Endodermal cell (in vitro differentiated cells): Measurements from ENCODE around the gene EVL. TPM values are rescaled to one million over a fixed set of nuclear protein-coding genes. Genes with fewer than 3 reads are reported as not detected.

ENCODE experiments used
- DNase-seq: peaks from one replicate; pipeline ENCODE4 v3.0.0-alpha.2; 2017
- H3K27ac ChIP-seq: 2 replicates; pipeline ENCODE4 v1.5.1; 2013; ENCODE audit warnings: mild to moderate bottlenecking, low read depth, low read length, moderate library complexity
- H3K27me3 ChIP-seq: 2 replicates; pipeline ENCODE4 v1.6.1; 2013; ENCODE audit warnings: mild to moderate bottlenecking, low read length, moderate library complexity; ENCODE audit not compliant: insufficient read depth, control insufficient read depth, poor library complexity, severe bottlenecking
- H3K36me3 ChIP-seq: 2 replicates; pipeline ENCODE4 v1.7.0; 2013; ENCODE audit warnings: mild to moderate bottlenecking, low read length, moderate library complexity; ENCODE audit not compliant: control insufficient read depth, insufficient read depth
- H3K4me1 ChIP-seq: one replicate; pipeline ENCODE4 v1.7.0; 2013; ENCODE audit warnings: low read length; ENCODE audit not compliant: control insufficient read depth, insufficient read depth
- H3K4me3 ChIP-seq: 2 replicates; pipeline ENCODE4 v1.5.1; 2013; ENCODE audit warnings: mild to moderate bottlenecking, low read length, moderate library complexity
- H3K9ac ChIP-seq: 2 replicates; pipeline ENCODE4 v1.6.1; 2013; ENCODE audit warnings: mild to moderate bottlenecking, low read length, moderate library complexity; ENCODE audit not compliant: poor library complexity, severe bottlenecking; ENCODE audit errors: extremely low read depth
- H3K9me3 ChIP-seq: 2 replicates; pipeline ENCODE4 v1.6.1; 2013; ENCODE audit warnings: mild to moderate bottlenecking, low read length, moderate library complexity; ENCODE audit not compliant: control insufficient read depth
- H3K27ac Mint-ChIP-seq: 2 replicates; pipeline ENCODE4 v1.8.0; 2020; ENCODE audit warnings: mixed read lengths
- H3K27me3 Mint-ChIP-seq: 2 replicates; pipeline ENCODE4 v1.8.0; 2021; ENCODE audit warnings: mild to moderate bottlenecking, mixed read lengths; ENCODE audit not compliant: insufficient read depth
- H3K36me3 Mint-ChIP-seq: 2 replicates; pipeline ENCODE4 v1.8.0; 2020; ENCODE audit warnings: low read depth, mixed read lengths
- H3K4me1 Mint-ChIP-seq: 2 replicates; pipeline ENCODE4 v1.8.0; 2020; ENCODE audit warnings: mixed read lengths
- H3K4me3 Mint-ChIP-seq: 2 replicates; pipeline ENCODE4 v1.8.0; 2020; ENCODE audit warnings: mild to moderate bottlenecking, moderate library complexity, mixed read lengths
- H3K9me3 Mint-ChIP-seq: 2 replicates; pipeline ENCODE4 v1.8.0; 2020; ENCODE audit warnings: mild to moderate bottlenecking, mixed read lengths
- WGBS, 2 experiments: methylation state at CpG; one replicate each; pipeline versions ENCODE4 v1.1.5 to v1.1.7; 2013; ENCODE audit warnings: missing lambda C conversion rate in 2 of 2, mixed read lengths in 1 of 2; ENCODE audit not compliant: insufficient coverage in 1 of 2, insufficient read length in 1 of 2; 5-methylcytosine and 5-hydroxymethylcytosine counted together
- total RNA-seq, 2 donors: library from RNA; stranded (reverse); fragmentation: NEBNext Ultra II Directional in 1 of 2; extraction: Animal tissue kit (Norgen Biotek cat#: 25700) in 1 of 2; gene quantifications; 2 replicates in 1 of 2; 3 replicates in 1 of 2; pipeline ENCODE4 v1.2.1, GENCODE V29; 2021
- TF ChIP-seq, protein P1 (sequence below): fragments of 200-600 bp; sonication (generic); conservative IDR thresholded peaks from 2 replicates; pipeline ENCODE4 v1.5.0; 2021; ENCODE audit warnings: antibody characterized with exemption, mild to moderate bottlenecking

EVL gene
- total RNA-seq, 2 donors from 2014 or later, result 61.1 to 71.3 TPM

DNA sequence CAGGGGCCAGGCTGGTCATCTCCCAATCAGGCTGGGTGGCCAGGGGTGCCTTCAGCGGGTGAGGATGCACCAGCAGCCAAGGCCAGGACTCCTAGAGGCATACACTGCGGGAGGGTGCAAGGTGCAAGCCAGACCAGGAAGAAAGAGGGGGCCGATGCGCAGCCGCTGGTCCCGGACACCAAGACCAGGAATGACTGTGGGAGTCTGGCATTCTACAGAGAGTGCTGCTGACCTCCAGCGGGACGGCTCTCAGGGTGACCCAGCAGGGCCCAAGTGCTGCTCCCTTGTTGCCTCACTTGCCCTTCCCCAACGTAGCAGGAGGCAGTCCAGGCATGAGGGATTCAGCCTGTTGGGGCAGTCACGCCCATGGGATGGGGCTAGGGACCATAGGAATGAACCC, 58.4 kb downstream of the EVL start:
- Histone ChIP-seq H3K27me3 (no peaks in the 10 kb centered on the region), H3K9me3 (no peaks in the 10 kb centered on the region), H3K4me1 (no peaks in the 10 kb centered on the region), H3K4me3 (no peak overlapping the region), H3K36me3 (peaks cover 8% of the 10 kb centered on the region), H3K27ac (no peak overlapping the region), H3K9ac (no peak overlapping the region)
- no peak for DNase-seq
- H3K27me3 Mint-ChIP-seq, result no peaks in the 10 kb centered on the region
- H3K4me3 Mint-ChIP-seq, result no peak overlapping the region
- TF ChIP-seq, protein P1, sequence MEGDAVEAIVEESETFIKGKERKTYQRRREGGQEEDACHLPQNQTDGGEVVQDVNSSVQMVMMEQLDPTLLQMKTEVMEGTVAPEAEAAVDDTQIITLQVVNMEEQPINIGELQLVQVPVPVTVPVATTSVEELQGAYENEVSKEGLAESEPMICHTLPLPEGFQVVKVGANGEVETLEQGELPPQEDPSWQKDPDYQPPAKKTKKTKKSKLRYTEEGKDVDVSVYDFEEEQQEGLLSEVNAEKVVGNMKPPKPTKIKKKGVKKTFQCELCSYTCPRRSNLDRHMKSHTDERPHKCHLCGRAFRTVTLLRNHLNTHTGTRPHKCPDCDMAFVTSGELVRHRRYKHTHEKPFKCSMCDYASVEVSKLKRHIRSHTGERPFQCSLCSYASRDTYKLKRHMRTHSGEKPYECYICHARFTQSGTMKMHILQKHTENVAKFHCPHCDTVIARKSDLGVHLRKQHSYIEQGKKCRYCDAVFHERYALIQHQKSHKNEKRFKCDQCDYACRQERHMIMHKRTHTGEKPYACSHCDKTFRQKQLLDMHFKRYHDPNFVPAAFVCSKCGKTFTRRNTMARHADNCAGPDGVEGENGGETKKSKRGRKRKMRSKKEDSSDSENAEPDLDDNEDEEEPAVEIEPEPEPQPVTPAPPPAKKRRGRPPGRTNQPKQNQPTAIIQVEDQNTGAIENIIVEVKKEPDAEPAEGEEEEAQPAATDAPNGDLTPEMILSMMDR, result no peak
- no peak overlapping the region for H3K27ac Mint-ChIP-seq
- 94 to 98% methylated on average over 6 to 10 of the region's 10 CpGs for WGBS, 2 experiments
- H3K36me3 Mint-ChIP-seq, result peaks cover 7% of the 10 kb centered on the region
- H3K9me3 Mint-ChIP-seq, result no peaks in the 10 kb centered on the region
- H3K4me1 Mint-ChIP-seq, result no peaks in the 10 kb centered on the region

DNA sequence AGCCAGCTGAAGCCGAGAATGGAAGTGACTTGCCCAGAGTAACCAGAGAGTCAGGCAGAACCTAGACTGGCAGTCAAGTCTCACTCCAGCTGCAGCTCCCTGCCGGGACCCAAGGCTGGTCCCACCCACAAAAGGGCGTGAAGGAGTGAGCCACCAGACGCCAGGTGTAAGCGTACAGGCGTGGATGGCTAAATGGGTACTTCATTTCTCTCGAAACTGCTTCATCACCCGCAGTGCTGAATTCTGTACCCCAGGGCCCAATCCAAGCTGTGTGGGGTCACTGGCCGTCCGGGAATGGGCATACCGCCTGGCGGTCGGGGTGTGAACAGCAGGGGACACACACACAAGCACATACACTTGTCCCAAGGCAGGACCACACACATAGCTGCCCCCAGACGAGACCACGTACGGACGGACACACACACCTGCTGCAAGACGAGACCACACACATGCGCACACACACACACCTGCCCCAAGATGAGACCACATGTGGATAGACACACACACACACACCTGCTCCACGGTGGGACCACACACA, 59.4 kb downstream of the EVL start:
- Mint-ChIP-seq H3K27me3 (no peaks in the 10 kb centered on the region), H3K4me3 (no peak overlapping the region), H3K4me1 (no peaks in the 10 kb centered on the region), H3K27ac (peak overlapping the region; percentile 26), H3K36me3 (peaks cover 10% of the 10 kb centered on the region), H3K9me3 (no peaks in the 10 kb centered on the region)
- 92 to 93% methylated on average over 4 to 20 of the region's 20 CpGs for WGBS, 2 experiments
- no peak for DNase-seq
- Histone ChIP-seq H3K4me1 (no peaks in the 10 kb centered on the region), H3K9me3 (no peaks in the 10 kb centered on the region), H3K27me3 (no peaks in the 10 kb centered on the region), H3K36me3 (peaks cover 8% of the 10 kb centered on the region), H3K4me3 (no peak overlapping the region), H3K27ac (no peak overlapping the region), H3K9ac (no peak overlapping the region)
- TF ChIP-seq, protein P1, result no peak

DNA sequence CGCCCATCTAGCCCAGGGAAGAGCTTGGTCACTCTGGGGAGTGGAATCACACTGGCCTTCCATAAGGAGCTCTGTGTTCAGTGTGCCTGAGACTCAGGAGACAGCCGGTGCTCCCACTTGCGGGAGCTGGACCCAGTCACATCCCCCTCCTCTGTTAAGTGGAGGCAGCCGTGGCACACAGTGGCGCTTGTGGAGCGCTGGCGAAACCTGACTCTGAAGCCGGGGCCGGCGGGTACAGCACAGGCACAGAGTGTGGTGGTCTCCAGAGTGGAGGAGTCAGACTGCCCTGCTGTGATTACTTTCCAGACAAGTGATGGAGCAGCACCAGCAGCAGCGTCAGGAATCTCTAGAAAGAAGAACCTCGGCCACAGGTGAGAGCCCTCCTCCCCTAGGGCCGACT, 61.2 kb downstream of the EVL start:
- no peak overlapping the region for H3K27ac Mint-ChIP-seq
- TF ChIP-seq, protein P1, result no peak
- no peak overlapping the region for H3K9ac ChIP-seq

More for the DNA sequence above, 61.2 kb downstream of the EVL start:
- H3K36me3 ChIP-seq, result peaks cover 8% of the 10 kb centered on the region
- H3K4me1 ChIP-seq, result peaks cover 8% of the 10 kb centered on the region
- H3K27me3 ChIP-seq, result no peaks in the 10 kb centered on the region
- Mint-ChIP-seq H3K9me3 (no peaks in the 10 kb centered on the region), H3K4me3 (no peak overlapping the region), H3K36me3 (peaks cover 12% of the 10 kb centered on the region), H3K4me1 (peaks cover 7% of the 10 kb centered on the region), H3K27me3 (no peaks in the 10 kb centered on the region)
- no peak overlapping the region for H3K27ac ChIP-seq
- no peak for DNase-seq
- WGBS, 2 experiments, result 92 to 94% methylated on average over 10 to 13 of the region's 13 CpGs
- H3K4me3 ChIP-seq, result no peak overlapping the region
- no peaks in the 10 kb centered on the region for H3K9me3 ChIP-seq
